K562 (cell line): ENCODE data around the gene PRKAR1B.

Experiments used
- JUN ChIP-seq, 2 experiments: sonication (generic) in 1 of 2; formaldehyde crosslinking in 1 of 2; IDR thresholded peaks; 2 replicates each; pipeline versions ENCODE4 v1.6.1 to v1.8.0; 2012 to 2022; ENCODE audit warnings: borderline replicate concordance in 2 of 2, mild to moderate bottlenecking in 2 of 2, improper control_type of control experiment in 1 of 2, low read depth in 1 of 2, low read length in 1 of 2, missing genetic modification reagents in 1 of 2
- MAZ ChIP-seq, 2 experiments: fragments of 450-650 bp in 1 of 2; sonication (generic) in 1 of 2; formaldehyde crosslinking; IDR thresholded peaks in 1 of 2; conservative IDR thresholded peaks in 1 of 2; 2 replicates each; pipeline versions ENCODE4 v1.4.0 to v1.5.0; 2020; ENCODE audit warnings: mild to moderate bottlenecking in 1 of 2, missing genetic modification reagents in 1 of 2
- POLR2A ChIP-seq: fragments of 450-650 bp; conservative IDR thresholded peaks from 2 replicates; pipeline ENCODE4 v1.6.1; 2016
- POLR2AphosphoS2 ChIP-seq: IDR thresholded peaks from 2 replicates; pipeline ENCODE4 v1.6.1; 2012; ENCODE audit warnings: low read length, improper control_type of control experiment
- SP2 ChIP-seq: IDR thresholded peaks from 2 replicates; pipeline ENCODE4 v1.6.1; 2011; ENCODE audit warnings: mild to moderate bottlenecking, low read depth, low read length, moderate library complexity; ENCODE audit not compliant: poor library complexity, severe bottlenecking; ENCODE audit errors: extremely low read depth
- ZNF133 ChIP-seq: fragments of 250-450 bp; sonication (Bioruptor Pico); IDR thresholded peaks from 2 replicates; pipeline ENCODE4 v1.4.0; 2020; ENCODE audit warnings: mild to moderate bottlenecking
- TF ChIP-seq, protein P1 (sequence below): fragments of 200-800 bp; sonication (Bioruptor generic); IDR thresholded peaks from 2 replicates; pipeline ENCODE4 v1.6.1; 2016; ENCODE audit warnings: missing genetic modification characterization, missing compliant biosample characterization
- TF ChIP-seq, protein P2 (sequence below), 3 experiments: IDR thresholded peaks in 2 of 3; conservative IDR thresholded peaks in 1 of 3; 2 replicates each; pipeline ENCODE4 v1.5.1; 2011 to 2012; ENCODE audit warnings: low read length in 3 of 3, mild to moderate bottlenecking in 3 of 3, control low read depth in 2 of 3, improper control_type of control experiment in 1 of 3, inconsistent platforms in 1 of 3, low read depth in 1 of 3, mixed read lengths in 1 of 3, moderate library complexity in 1 of 3; ENCODE audit not compliant: insufficient read depth in 2 of 3
- TF ChIP-seq, protein P3 (sequence below): sonication (generic); formaldehyde crosslinking; IDR thresholded peaks from 2 replicates; pipeline ENCODE4 v1.8.0; 2022; ENCODE audit warnings: mild to moderate bottlenecking, missing genetic modification reagents

DNA sequence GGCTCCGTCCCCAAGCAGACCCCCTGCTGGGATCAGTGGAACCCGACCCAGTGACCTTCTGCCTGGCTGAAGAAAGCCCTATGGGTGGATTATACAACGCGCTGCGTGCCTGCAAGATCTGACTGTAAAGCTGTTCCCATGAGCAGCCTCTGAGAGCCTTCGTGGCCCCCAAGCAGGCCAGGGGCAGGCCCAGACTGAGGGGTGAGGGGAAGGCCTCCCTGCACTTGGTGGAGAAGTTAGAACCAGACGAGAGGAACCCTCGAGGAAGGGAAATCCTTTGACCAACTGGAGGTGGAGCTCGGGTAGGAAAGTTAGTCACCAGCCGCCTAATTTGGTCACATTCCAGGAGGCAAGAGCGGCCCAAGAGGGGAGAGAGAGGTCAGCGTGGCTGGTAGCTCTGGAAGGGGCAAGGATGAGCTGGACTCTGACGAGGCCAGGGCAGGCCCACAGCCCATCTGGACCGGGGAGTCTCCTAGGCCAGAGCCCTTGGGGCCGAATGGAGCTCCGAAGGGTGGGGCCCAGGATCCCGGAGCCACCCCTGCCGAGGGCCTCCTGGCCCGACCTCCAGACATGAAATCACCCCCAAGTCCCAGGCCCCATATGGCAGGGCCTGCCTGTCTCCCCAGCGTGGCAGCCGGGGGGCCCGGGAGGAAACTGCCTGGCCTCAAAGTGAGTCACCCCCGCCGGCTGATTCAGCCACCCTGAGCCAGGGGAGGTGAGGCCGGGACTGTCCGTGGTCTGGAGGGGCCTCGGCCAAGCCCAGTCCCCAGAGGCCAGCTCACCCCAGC is 184.2 kb downstream of the PRKAR1B start:
- TF ChIP-seq JUN (IDR thresholded peaks at IDR 0.05; ENCODE audit: borderline replicate concordance, low read depth, low read length) (no peak), JUN (CRISPR knock-in tag; IDR thresholded peaks at IDR 0.05; ENCODE audit: borderline replicate concordance) (no peak), ZNF133 (no peak), SP2 (no peak), POLR2AphosphoS2 (no peak), POLR2A (no peak), MAZ (CRISPR knock-in tag; conservative IDR thresholded peaks at IDR 0.05 in 1 of 2, IDR thresholded peaks at IDR 0.05 in 1 of 2) (no peak)
- TF ChIP-seq, protein P1, sequence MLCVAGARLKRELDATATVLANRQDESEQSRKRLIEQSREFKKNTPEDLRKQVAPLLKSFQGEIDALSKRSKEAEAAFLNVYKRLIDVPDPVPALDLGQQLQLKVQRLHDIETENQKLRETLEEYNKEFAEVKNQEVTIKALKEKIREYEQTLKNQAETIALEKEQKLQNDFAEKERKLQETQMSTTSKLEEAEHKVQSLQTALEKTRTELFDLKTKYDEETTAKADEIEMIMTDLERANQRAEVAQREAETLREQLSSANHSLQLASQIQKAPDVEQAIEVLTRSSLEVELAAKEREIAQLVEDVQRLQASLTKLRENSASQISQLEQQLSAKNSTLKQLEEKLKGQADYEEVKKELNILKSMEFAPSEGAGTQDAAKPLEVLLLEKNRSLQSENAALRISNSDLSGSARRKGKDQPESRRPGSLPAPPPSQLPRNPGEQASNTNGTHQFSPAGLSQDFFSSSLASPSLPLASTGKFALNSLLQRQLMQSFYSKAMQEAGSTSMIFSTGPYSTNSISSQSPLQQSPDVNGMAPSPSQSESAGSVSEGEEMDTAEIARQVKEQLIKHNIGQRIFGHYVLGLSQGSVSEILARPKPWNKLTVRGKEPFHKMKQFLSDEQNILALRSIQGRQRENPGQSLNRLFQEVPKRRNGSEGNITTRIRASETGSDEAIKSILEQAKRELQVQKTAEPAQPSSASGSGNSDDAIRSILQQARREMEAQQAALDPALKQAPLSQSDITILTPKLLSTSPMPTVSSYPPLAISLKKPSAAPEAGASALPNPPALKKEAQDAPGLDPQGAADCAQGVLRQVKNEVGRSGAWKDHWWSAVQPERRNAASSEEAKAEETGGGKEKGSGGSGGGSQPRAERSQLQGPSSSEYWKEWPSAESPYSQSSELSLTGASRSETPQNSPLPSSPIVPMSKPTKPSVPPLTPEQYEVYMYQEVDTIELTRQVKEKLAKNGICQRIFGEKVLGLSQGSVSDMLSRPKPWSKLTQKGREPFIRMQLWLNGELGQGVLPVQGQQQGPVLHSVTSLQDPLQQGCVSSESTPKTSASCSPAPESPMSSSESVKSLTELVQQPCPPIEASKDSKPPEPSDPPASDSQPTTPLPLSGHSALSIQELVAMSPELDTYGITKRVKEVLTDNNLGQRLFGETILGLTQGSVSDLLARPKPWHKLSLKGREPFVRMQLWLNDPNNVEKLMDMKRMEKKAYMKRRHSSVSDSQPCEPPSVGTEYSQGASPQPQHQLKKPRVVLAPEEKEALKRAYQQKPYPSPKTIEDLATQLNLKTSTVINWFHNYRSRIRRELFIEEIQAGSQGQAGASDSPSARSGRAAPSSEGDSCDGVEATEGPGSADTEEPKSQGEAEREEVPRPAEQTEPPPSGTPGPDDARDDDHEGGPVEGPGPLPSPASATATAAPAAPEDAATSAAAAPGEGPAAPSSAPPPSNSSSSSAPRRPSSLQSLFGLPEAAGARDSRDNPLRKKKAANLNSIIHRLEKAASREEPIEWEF (CRISPR knock-in tag), result no peak
- TF ChIP-seq, protein P2, sequence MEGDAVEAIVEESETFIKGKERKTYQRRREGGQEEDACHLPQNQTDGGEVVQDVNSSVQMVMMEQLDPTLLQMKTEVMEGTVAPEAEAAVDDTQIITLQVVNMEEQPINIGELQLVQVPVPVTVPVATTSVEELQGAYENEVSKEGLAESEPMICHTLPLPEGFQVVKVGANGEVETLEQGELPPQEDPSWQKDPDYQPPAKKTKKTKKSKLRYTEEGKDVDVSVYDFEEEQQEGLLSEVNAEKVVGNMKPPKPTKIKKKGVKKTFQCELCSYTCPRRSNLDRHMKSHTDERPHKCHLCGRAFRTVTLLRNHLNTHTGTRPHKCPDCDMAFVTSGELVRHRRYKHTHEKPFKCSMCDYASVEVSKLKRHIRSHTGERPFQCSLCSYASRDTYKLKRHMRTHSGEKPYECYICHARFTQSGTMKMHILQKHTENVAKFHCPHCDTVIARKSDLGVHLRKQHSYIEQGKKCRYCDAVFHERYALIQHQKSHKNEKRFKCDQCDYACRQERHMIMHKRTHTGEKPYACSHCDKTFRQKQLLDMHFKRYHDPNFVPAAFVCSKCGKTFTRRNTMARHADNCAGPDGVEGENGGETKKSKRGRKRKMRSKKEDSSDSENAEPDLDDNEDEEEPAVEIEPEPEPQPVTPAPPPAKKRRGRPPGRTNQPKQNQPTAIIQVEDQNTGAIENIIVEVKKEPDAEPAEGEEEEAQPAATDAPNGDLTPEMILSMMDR (IDR thresholded peaks at IDR 0.05 in 2 of 3, conservative IDR thresholded peaks at IDR 0.05 in 1 of 3; ENCODE audit: insufficient read depth in 2 of 3, low read depth in 1 of 3, low read length in 3 of 3), result no peak
- TF ChIP-seq, protein P3, sequence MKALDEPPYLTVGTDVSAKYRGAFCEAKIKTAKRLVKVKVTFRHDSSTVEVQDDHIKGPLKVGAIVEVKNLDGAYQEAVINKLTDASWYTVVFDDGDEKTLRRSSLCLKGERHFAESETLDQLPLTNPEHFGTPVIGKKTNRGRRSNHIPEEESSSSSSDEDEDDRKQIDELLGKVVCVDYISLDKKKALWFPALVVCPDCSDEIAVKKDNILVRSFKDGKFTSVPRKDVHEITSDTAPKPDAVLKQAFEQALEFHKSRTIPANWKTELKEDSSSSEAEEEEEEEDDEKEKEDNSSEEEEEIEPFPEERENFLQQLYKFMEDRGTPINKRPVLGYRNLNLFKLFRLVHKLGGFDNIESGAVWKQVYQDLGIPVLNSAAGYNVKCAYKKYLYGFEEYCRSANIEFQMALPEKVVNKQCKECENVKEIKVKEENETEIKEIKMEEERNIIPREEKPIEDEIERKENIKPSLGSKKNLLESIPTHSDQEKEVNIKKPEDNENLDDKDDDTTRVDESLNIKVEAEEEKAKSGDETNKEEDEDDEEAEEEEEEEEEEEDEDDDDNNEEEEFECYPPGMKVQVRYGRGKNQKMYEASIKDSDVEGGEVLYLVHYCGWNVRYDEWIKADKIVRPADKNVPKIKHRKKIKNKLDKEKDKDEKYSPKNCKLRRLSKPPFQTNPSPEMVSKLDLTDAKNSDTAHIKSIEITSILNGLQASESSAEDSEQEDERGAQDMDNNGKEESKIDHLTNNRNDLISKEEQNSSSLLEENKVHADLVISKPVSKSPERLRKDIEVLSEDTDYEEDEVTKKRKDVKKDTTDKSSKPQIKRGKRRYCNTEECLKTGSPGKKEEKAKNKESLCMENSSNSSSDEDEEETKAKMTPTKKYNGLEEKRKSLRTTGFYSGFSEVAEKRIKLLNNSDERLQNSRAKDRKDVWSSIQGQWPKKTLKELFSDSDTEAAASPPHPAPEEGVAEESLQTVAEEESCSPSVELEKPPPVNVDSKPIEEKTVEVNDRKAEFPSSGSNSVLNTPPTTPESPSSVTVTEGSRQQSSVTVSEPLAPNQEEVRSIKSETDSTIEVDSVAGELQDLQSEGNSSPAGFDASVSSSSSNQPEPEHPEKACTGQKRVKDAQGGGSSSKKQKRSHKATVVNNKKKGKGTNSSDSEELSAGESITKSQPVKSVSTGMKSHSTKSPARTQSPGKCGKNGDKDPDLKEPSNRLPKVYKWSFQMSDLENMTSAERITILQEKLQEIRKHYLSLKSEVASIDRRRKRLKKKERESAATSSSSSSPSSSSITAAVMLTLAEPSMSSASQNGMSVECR (CRISPR knock-in tag), result no peak
